HG03460 (cell line): ENCODE data around the gene ATXN1L.
A peak's percentile ranks its signal among the peaks of the same experiment; 100 is the strongest.
"Not testable (repeated sequence)": the region's sequence is repeated elsewhere in the genome, so short reads cannot be mapped to it uniquely, and the experiment has no call there.

Experiments
- ATAC-seq: cut with Tn5 transposase; IDR thresholded peaks from one replicate; pipeline ENCODE4 v1.9.1; 2021; ENCODE audit not compliant: unreplicated experiment

ATXN1L gene, protein sequence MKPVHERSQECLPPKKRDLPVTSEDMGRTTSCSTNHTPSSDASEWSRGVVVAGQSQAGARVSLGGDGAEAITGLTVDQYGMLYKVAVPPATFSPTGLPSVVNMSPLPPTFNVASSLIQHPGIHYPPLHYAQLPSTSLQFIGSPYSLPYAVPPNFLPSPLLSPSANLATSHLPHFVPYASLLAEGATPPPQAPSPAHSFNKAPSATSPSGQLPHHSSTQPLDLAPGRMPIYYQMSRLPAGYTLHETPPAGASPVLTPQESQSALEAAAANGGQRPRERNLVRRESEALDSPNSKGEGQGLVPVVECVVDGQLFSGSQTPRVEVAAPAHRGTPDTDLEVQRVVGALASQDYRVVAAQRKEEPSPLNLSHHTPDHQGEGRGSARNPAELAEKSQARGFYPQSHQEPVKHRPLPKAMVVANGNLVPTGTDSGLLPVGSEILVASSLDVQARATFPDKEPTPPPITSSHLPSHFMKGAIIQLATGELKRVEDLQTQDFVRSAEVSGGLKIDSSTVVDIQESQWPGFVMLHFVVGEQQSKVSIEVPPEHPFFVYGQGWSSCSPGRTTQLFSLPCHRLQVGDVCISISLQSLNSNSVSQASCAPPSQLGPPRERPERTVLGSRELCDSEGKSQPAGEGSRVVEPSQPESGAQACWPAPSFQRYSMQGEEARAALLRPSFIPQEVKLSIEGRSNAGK

DNA sequence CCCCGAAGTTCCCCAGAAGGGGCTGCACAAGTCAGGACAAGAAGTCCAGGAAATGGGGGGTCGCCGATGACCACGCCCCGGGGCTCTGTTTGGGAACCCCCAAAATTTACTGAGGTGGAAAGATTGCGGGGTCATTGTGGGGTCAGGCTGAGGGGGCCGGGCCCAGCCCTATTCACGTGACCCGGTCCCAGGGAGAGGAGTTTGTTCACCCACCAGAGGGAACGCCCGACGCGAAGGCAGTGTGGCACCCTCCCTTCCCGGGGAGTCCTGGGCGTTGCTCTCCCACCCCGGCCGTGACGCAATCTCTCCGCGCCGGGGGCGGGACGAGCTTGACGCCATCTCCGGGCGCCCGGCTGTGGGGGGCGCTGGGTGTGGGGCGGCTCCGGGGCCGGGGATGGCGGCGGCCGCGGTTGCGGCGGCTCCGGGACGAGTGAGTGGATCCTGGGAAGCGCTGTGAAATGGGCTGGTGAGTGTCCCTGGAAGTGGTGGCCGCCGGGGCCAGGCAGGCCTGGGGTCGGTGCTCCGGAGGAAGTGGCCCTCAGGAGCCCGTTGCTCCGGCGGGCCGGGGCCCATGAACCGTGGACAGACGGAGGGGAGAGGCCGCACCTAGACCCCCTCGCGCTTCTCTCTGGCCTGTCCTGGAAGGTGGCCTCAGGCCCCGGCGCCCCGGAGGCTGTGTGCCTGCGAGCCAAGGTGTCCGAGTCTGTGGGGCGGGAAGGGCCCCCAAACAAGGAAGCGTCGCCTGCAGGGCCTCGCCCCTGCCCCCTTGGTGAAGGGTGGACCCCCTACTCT, at the start of gene ATXN1L:
TSS of gene ATXN1L (plus strand) at position 338 of the 792 bp plus-strand sequence. CDS start 3,765 bp downstream, outside the sequence.
- peak; percentile 73 for ATAC-seq

DNA sequence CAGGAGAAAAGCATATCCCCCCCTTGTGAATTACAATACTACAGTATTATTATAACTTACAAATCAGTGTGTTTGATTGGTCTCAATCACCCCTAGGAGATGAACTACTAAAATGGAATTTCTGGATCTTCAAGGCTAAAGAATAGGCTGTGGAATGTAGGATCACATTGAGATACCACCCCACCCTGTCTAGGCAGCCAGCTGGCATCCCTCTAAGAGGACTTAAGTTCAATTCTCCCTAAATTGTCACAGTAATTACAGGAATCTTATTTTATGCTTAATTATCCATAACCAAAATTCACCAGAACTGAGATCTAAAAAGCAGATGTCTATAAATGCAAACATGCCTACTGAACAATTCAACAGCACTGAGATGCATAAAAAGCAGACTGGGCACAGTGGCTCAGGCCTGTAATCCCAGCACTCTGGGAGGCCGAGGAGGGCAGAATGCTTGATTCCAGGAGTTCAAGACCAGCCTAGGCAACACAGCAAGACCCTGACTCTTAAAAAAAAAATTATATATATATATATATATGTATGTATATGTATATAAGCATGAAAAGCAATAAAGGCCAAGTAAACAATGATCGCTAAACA, 49.2 kb upstream of the ATXN1L start:
- no peak for ATAC-seq

DNA sequence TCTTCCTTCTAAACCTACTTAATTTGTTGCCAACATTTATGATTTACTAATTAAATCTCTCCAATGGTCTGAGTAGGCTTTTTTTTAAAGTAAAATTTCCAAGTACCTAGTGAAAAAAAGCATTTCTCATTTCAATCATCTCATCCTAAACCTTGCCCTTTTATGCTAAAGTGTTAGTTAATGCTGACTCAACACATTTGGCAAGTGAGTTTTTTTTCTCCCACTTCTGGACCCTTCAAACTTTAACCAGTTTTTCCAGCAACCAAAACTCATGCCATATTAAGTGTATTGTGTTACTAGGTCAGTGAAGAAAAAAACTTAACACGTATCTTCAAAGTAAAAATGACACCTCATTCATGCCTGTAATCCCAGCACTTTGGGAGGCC, 42.5 kb upstream of the ATXN1L start:
- ATAC-seq, result no peak

DNA sequence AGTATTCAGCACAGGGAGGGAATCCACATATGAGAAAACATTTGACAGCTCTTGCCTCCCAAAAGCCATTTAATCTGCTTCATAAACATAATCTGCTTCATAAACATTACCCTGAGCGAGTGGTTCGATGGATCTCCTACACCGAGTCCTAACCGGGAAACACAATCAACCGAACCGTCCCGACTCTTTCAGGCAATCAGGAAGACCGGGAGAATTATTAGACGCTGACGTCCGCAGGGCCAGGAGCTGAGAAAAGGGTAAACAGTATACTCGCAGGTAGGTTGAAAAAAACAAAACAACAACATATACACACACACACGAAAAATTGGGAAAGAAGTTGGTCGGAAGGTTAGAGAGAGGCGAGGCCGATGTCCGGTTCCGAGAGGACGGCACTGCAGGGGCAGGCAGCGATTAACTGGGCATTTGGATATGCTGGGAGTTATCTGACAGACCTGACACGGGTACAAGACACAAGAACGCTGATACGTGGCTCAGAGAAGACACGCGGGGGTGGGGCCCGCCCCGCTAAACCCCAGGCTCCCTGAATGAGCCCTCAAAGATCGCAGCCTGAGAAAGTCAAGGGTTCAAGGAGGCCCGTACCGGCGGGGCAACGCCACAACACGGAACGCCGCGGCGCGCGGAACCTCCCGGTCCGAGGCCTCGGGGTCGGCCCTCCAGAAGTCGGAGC, 37.7 kb upstream of the ATXN1L start:
- peak; percentile 25 for ATAC-seq

DNA sequence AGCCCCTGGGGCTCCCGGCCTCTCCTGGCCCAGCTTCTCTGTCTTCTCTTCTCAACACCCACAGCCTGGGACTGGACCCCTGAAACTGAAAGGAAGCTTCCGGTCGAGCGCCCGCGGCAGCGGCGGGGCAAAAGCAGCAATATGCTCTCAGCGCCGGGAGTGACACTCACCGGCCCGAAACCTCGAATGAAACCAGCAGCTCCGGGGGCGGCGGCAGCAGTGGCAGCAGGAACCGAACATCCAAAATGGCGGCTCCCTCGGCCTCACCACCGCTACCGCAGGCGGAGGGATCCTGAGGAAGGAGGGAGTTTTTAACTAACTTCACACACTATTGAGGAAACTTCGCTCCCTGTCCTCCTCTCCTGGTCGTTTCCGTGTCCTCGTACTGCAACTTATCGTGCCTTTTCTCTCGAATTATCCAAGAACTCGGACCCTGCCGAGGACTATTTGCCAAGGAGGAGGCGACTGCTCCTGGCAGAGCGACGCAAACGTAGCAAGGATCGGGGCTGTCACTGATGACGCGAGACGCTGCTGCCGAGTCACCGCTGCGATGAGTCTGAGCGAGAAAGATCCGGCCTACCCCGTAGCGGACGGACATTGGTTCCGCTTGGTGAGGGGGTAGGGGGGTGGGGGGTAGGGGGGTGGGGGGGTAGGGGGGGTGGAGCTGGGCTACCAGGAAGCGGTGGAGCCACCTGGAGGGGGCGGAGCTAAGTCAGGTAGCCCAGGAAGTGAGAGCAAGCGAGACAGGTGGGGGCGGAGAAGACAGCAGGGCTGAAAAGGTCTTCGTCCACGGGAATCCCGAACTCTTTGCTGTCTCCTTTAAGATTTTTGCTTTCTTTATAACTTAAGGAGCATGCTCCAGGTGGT, 37.0 kb upstream of the ATXN1L start, which contains the start of gene AP1G1:
TSS of gene AP1G1 (minus strand) at position 242 of the 867 bp plus-strand sequence. CDS start 19,355 bp downstream, outside the sequence.
- peak; percentile 71 for ATAC-seq

DNA sequence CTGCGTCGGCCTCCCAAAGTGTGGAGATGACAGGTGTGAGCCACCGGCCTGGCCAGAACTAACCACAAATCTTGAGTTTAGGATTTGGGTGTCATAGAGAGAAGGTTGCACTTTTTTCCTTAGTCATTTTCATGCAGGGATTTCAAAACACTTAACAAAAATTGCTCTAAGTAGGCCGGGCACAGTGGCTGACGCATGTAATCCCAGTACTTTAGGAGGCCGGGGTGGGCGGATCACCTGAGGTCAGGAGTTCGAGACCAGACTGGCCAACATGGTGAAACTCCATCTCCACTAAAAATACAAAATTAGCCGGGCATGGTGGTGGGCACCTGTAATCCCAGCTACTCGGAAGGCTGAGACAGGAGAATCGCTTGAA, 35.6 kb upstream of the ATXN1L start:
- not testable (repeated sequence) for ATAC-seq

DNA sequence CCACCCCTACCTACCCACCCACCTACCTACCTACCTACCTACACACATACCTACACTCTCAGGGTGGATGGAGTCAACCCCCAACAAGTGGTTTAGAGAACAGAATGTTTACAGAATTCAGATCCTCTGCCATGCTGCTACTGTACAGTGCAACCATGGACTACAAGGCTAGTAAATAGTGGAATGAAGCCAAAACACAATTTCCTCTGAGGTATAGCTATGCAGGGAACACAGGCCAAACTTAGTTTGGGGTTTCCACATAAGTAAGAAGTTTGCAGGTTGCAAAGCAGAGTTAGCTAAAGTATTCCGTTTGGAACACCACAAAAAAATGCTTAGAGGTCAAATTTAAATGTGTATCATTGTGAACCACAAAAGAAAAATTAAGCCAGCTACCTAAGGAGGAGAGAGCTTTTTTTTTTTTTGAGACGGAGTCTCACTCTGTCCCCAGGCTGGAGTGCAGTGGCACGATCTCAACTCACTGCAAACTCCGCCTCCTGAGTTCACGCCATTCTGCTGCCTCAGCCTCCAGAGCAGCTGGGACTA, 34.4 kb upstream of the ATXN1L start:
- ATAC-seq, result no peak

DNA sequence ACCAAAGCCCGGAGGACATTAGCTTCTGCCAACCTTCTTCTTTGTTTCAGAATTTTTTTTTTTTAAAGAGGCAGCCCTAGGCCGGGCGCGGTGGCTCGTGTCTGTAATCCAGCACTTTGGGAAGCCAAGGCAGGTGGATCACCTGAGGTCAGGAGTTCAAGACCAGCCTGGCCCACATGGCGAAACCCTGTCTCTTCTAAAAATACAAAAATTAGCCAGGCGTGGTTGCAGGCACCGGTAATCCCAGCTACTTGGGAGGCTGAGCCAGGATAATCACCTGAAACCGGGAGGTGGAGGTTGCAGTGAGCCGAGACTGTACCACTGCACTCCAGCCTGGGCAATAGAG, 28.6 kb upstream of the ATXN1L start:
- ATAC-seq, result peak; percentile 4

DNA sequence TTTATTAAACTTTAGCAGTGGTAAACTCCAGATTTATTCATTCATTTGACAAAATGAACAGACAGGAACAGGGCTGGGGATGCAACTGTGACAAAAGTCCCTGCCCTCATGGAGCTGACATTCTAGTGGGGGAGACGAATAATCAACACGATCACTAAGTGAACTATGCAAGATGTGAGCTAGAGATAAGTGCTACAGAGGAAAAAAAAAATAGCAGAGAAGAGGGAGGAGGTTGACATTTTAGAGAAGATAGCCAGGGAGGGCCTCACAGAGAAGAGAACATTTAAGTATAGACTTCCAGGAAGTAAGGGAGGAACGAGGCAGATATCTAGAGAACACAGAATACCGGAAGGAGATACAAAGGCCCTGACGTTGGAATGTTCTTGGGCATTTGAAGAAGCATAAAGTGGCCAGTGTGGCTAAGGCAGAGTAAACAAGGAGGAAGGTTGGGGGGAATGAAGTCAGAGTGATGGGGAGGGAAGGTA, 19.2 kb upstream of the ATXN1L start:
- ATAC-seq, result no peak

DNA sequence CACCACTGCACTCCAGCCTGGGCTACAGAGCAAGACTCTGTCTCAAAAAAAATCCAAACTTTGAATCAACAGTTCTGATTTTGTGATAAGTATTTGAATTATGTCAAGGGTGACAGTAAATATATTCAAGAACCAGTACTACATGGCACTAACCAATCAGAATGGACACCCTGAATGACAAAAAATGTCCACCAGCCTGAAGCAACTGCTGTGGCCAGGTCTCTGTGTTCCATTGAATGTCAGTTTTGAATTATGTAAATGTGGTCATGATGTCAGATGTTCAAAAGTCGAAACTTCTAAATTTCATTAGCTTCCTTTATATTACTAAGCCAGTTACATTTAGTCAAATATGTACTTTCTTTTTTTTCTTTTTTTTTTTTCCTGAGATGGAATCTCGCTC, 15.4 kb upstream of the ATXN1L start:
- ATAC-seq, result no peak

DNA sequence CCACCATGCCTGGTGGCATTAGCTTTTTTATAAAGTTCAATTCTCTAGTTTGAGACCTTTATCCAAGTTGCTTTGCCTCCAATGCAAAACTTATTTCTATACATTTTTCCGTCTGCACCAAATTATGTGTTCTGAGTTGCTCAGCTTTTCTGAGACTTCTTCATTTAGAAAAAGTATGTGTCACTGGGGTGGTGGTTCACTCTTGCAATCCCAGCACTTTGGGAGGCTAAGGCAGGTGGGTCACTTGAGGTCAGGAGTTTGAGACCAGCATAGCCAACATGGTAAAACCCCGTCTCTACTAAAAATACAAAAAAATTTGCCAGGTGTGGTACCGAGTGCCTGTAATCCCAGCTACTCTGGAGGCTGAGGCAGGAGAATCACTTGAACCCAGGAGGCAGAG, 14.1 kb upstream of the ATXN1L start:
- not testable (repeated sequence) for ATAC-seq

DNA sequence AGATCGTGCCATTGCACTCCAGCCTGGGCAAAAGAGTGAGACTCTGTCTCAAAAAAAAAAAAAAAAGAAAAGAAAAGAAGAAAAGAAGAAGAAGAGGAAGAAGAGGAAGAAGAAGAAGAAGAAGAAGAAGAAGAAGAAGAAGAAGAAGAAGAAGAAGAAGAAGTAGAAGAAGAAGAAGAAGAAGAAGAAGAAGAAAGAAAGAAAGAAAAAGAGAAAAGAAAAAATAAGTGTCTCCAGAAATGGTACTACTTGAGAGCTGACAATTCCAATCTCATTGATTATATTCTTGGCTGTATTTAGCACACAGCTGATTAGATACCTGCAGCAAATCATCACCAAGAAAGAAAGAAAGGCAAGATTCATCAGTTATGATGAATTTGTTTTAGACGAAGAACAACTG, 13.7 kb upstream of the ATXN1L start:
- ATAC-seq, result not testable (repeated sequence)

DNA sequence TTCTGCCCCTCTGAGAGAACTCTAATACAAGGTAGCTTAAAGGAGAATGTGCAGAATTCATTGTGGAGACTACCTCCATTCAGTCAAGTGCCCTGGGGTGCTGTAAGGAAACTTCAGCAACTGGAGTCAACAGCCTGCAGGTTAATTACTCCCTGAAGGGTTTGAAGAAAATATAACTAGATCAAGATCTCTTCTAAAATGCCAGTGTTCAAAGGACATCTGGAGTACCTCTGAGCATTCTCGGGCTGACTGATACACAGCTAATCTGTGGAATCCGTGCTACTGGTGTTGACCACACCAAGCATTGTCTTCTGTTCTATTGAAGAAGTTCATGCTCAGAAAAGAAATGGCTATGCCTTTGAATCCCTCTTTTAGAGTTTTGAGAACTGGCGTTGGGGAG, 11.5 kb upstream of the ATXN1L start:
- no peak for ATAC-seq

DNA sequence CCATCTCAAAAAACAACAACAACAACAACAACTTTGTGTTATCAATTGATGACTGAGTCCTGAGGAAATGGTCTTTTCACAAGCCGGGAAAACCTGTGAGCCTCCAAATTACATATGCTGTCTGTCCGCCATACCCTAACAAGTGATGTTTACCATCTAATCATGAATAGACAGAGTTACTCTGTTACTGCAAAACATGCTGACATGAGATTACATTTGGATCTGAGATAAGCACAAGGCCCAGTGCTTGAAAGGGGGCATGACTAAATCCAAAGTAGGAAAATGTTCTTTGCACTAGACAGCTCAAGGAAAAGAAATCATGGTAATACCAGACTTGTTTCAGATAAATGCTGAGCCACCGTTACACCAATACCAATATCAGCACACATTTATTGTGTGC, 8.6 kb upstream of the ATXN1L start:
- no peak for ATAC-seq

DNA sequence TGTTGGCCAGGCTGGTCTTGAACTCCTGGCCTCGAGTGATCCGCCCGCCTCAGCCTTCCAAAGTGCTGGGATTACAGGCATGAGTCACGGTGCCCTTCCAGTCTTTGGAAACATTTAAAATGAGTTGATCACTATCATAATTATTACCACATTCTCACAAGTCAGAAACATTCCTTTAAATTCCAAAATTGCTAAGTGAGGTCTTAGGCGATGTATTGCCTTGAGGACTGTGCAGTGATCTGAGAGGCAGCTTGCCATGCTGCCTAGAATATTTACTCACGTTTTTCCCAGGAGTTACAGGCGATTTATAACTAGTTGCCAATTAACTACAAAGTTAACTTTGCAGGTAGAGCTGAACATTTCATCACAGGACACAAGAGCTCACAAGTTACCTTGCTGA, 5.7 kb upstream of the ATXN1L start:
- ATAC-seq, result no peak

DNA sequence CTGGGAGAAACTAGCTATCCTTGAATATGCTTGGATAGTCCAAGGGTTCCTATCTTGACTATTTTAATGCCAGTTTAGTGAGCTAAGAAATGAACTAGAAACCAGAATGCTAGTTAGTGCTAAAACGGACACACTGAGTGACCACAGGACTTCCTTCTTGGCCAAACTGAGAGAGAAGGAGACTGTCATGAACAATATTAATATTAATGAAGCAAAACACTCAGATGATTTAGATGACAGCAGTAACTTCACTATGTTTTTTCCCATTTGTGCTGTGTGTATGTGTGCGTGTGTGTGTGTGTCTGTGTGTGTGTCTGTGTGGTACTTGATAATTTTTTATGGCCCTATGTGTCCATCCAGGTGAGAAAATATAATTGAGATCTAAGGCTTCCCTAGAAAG, 2.2 kb upstream of the ATXN1L start:
- ATAC-seq, result no peak

DNA sequence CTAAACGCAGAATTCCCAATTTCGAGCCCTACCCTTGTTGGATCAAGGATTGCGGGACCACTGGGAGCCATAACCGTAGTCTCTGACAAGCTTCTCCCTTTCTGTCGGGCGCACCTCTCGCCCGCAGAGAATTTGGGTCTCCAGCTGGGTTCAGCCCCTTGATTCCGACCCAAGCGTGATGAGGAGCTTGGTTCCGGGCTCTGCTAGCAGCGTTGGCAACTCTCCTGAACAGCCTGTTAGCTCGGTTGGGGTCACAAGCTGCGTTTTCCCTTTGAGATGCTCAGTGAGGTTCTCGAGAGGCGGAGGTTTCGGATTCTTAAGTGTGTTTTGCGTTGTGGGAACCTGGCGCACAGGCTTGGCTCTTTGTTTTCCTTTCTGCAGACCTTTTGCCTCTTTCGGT, 655 bp downstream of the ATXN1L start:
- no peak for ATAC-seq

DNA sequence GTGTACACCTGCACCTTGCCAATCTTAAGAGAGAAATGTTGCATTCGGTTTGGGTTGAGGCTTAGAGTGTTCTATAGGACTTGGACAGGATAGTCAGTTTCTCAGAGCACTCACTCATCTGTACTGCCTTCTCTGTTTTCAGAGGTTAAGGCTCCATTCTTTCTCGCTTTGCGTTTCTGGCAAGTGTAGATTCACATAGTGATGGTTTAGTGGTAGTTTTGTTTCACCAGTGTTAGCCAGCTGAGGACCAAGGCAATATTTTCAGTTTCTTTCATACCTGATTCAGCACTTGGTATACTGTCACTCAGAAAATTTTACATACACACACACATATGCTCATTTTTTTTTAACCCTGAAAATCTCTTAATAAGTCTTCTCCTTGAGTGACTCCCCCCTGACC, 1.3 kb downstream of the ATXN1L start:
- no peak for ATAC-seq

DNA sequence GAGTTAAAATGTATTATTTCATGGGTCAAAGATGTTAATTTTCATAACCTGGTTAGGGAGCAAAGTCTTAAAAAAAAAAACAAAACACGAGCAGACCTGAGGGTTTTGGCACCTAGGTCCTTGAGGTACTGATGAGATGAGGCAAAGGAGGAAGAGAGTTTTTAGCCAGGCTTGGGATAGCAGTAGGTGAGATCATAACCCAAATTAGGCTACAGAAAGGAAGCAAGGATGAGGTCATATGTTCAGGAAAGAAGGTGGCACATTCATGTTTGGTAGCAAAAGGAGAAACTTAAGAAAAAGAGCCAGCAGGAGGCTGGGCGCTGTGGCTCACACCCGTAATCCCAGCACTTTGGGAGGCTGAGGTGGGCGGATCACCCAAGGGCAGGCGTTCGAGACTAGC, 2.8 kb downstream of the ATXN1L start:
- no peak for ATAC-seq
